ENCODE data around the gene LAMA3. TPM values are rescaled to one million over a fixed set of nuclear protein-coding genes. Genes with fewer than 3 reads are reported as not detected.

LAMA3 gene
- polyA plus RNA-seq, 1 donor from 2014 or later = 3.4 TPM

DNA sequence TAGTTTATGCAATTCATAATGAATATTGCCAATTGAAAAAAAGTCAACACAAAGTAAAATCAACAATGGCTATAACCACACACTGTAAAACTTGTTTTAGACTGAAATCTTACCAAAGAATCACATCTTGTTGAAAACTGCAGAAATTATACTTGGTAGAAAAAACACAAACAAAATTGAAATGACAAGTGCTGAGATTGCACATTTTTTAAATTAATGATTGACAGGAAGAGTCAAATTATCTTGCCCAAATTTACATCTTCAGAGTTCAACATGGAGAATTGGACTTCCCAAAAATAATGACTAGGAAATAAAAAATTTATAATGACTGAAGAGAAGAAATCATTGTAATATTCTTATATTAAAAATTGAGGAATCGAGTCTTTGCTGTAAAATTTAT lies 240.7 kb downstream of the LAMA3 start:
- Histone ChIP-seq H3K9me2 (ENCODE audit: insufficient read depth, low read length) (no peaks in the 10 kb centered on the region), H3K9ac (ENCODE audit: low read length) (no peak overlapping the region), H3K9me3 (ENCODE audit: low read length) (no peaks in the 10 kb centered on the region), H2AFZ (ENCODE audit: low read depth, low read length) (no peak overlapping the region), H3K4me3 (ENCODE audit: low read length) (no peak overlapping the region), H3K36me3 (ENCODE audit: insufficient read depth, low read length) (no peaks in the 10 kb centered on the region), H3K27me3 (ENCODE audit: insufficient read depth, low read depth, low read length) (no peaks in the 10 kb centered on the region), H3F3A (ENCODE audit: insufficient read depth, low read length, poor library complexity, severe bottlenecking) (no peaks in the 10 kb centered on the region), H3K27ac (ENCODE audit: low read length) (no peak overlapping the region), H3K4me2 (ENCODE audit: low read length) (no peak overlapping the region), H3K79me2 (replicated peaks; ENCODE audit: insufficient read depth, low read length) (no peaks in the 10 kb centered on the region), H4K20me1 (ENCODE audit: insufficient read depth) (no peaks in the 10 kb centered on the region)
- no peak for TF ChIP-seq RAD21 (conservative IDR thresholded peaks at IDR 0.05)
- TF ChIP-seq EP300 (conservative IDR thresholded peaks at IDR 0.05; ENCODE audit: poor library complexity, severe bottlenecking) = no peak
- no peak for TF ChIP-seq EZH2 (IDR thresholded peaks at IDR 0.05; ENCODE audit: borderline replicate concordance, insufficient read depth, low read length, poor library complexity, severe bottlenecking)
- TF ChIP-seq, protein P1, sequence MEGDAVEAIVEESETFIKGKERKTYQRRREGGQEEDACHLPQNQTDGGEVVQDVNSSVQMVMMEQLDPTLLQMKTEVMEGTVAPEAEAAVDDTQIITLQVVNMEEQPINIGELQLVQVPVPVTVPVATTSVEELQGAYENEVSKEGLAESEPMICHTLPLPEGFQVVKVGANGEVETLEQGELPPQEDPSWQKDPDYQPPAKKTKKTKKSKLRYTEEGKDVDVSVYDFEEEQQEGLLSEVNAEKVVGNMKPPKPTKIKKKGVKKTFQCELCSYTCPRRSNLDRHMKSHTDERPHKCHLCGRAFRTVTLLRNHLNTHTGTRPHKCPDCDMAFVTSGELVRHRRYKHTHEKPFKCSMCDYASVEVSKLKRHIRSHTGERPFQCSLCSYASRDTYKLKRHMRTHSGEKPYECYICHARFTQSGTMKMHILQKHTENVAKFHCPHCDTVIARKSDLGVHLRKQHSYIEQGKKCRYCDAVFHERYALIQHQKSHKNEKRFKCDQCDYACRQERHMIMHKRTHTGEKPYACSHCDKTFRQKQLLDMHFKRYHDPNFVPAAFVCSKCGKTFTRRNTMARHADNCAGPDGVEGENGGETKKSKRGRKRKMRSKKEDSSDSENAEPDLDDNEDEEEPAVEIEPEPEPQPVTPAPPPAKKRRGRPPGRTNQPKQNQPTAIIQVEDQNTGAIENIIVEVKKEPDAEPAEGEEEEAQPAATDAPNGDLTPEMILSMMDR (IDR thresholded peaks at IDR 0.05; ENCODE audit: poor library complexity, severe bottlenecking) = no peak
- no peak for TF ChIP-seq SMC3 (conservative IDR thresholded peaks at IDR 0.05; ENCODE audit: poor library complexity)
- TF ChIP-seq, protein P2, sequence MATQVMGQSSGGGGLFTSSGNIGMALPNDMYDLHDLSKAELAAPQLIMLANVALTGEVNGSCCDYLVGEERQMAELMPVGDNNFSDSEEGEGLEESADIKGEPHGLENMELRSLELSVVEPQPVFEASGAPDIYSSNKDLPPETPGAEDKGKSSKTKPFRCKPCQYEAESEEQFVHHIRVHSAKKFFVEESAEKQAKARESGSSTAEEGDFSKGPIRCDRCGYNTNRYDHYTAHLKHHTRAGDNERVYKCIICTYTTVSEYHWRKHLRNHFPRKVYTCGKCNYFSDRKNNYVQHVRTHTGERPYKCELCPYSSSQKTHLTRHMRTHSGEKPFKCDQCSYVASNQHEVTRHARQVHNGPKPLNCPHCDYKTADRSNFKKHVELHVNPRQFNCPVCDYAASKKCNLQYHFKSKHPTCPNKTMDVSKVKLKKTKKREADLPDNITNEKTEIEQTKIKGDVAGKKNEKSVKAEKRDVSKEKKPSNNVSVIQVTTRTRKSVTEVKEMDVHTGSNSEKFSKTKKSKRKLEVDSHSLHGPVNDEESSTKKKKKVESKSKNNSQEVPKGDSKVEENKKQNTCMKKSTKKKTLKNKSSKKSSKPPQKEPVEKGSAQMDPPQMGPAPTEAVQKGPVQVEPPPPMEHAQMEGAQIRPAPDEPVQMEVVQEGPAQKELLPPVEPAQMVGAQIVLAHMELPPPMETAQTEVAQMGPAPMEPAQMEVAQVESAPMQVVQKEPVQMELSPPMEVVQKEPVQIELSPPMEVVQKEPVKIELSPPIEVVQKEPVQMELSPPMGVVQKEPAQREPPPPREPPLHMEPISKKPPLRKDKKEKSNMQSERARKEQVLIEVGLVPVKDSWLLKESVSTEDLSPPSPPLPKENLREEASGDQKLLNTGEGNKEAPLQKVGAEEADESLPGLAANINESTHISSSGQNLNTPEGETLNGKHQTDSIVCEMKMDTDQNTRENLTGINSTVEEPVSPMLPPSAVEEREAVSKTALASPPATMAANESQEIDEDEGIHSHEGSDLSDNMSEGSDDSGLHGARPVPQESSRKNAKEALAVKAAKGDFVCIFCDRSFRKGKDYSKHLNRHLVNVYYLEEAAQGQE (IDR thresholded peaks at IDR 0.05; ENCODE audit: borderline replicate concordance) = no peak
- TF ChIP-seq POLR2AphosphoS5 (IDR thresholded peaks at IDR 0.05) = no peak
- TF ChIP-seq TAF1 (IDR thresholded peaks at IDR 0.05; ENCODE audit: low read depth) = no peak
- no peak for TF ChIP-seq MXI1 (conservative IDR thresholded peaks at IDR 0.05; ENCODE audit: poor library complexity, severe bottlenecking)

DNA sequence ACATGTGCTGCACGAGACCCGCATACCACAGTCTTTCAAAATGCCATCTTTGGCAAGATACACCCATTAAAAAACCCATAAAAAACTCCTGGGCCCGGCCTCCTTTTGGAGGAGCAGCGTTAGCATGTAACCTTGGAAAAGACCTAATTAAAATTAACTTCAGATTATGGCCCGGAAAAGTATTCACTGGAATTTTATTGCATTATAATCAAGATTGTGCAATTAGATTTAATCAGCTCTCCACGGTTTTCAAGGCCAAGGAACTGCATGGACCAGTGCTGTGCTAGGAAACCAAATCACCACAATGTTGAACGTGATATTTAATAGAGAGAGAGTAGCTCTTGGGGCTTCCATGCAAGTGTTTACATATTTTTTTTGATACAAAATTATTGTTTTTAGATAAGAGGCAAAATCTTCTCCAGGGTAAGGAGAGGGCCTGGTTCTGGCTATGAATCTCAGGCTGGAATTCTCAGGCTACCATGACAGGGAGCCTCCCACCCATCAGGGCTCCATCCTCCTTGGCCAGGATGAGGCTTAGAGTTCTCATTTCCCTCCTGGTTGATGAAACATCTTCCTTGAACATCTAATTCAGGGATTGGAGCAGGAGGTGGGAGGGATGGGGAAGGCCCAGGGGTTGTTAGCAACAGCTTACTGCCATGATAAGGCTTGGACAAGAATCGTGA lies 243.3 kb downstream of the LAMA3 start:
- Histone ChIP-seq H3F3A (ENCODE audit: insufficient read depth, low read length, poor library complexity, severe bottlenecking) (no peaks in the 10 kb centered on the region), H3K4me3 (ENCODE audit: low read length) (no peak overlapping the region), H3K27me3 (ENCODE audit: insufficient read depth, low read depth, low read length) (no peaks in the 10 kb centered on the region), H3K9me2 (ENCODE audit: insufficient read depth, low read length) (no peaks in the 10 kb centered on the region), H3K4me2 (ENCODE audit: low read length) (no peak overlapping the region), H3K9ac (ENCODE audit: low read length) (no peak overlapping the region), H2AFZ (ENCODE audit: low read depth, low read length) (no peak overlapping the region), H3K79me2 (replicated peaks; ENCODE audit: insufficient read depth, low read length) (no peaks in the 10 kb centered on the region), H3K9me3 (ENCODE audit: low read length) (no peaks in the 10 kb centered on the region), H3K36me3 (ENCODE audit: insufficient read depth, low read length) (no peaks in the 10 kb centered on the region), H4K20me1 (ENCODE audit: insufficient read depth) (no peaks in the 10 kb centered on the region), H3K27ac (ENCODE audit: low read length) (no peak overlapping the region)
- TF ChIP-seq MXI1 (conservative IDR thresholded peaks at IDR 0.05; ENCODE audit: poor library complexity, severe bottlenecking) = no peak
- no peak for TF ChIP-seq EZH2 (IDR thresholded peaks at IDR 0.05; ENCODE audit: borderline replicate concordance, insufficient read depth, low read length, poor library complexity, severe bottlenecking)
- no peak for TF ChIP-seq POLR2AphosphoS5 (IDR thresholded peaks at IDR 0.05)
- TF ChIP-seq EP300 (conservative IDR thresholded peaks at IDR 0.05; ENCODE audit: poor library complexity, severe bottlenecking) = no peak
- TF ChIP-seq, protein P1 (IDR thresholded peaks at IDR 0.05; ENCODE audit: poor library complexity, severe bottlenecking) = no peak
- no peak for TF ChIP-seq TAF1 (IDR thresholded peaks at IDR 0.05; ENCODE audit: low read depth)
- TF ChIP-seq, protein P2 (IDR thresholded peaks at IDR 0.05; ENCODE audit: borderline replicate concordance) = no peak
- no peak for TF ChIP-seq RAD21 (conservative IDR thresholded peaks at IDR 0.05)
- TF ChIP-seq SMC3 (conservative IDR thresholded peaks at IDR 0.05; ENCODE audit: poor library complexity) = no peak
